Measurements from ENCODE around the gene DRGX. TPM values are rescaled to one million over a fixed set of nuclear protein-coding genes. Genes with fewer than 3 reads are reported as not detected.

The DRGX gene
- total RNA-seq, 1 donor from 2014 or later: 0.19 TPM

DNA sequence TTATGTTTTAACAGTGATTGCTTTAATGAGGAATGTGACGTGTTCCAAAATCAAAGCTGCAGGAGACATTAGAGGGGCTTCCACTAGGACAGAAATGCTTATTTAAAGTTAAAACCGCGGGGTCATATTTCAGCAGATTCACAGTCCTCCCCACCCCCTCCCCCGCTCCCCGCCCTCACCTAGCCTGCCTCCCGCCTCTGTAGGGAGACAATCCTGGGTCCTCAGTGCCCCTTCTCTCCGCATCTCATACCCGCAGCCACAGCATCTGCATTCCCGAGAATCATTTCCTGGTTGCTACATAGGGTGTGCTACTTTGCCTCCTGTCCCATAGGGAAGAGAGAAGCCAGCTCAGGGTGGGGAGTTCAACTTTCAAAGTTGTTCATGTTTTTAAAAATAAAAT is 3.1 kb upstream of the DRGX start:
- DNase-seq (ENCODE audit: low read depth, low spot score): no peak
- Mint-ChIP-seq H3K36me3 (ENCODE audit: low read depth) (no peaks in the 10 kb centered on the region), H3K9me3 (no peaks in the 10 kb centered on the region), H3K4me3 (peak overlapping the region; percentile 14), H3K27me3 (ENCODE audit: low read depth) (peaks cover 97% of the 10 kb centered on the region), H3K27ac (ENCODE audit: unreplicated experiment) (no peak overlapping the region), H3K4me1 (peaks cover 17% of the 10 kb centered on the region)
- TF ChIP-seq, protein P1, sequence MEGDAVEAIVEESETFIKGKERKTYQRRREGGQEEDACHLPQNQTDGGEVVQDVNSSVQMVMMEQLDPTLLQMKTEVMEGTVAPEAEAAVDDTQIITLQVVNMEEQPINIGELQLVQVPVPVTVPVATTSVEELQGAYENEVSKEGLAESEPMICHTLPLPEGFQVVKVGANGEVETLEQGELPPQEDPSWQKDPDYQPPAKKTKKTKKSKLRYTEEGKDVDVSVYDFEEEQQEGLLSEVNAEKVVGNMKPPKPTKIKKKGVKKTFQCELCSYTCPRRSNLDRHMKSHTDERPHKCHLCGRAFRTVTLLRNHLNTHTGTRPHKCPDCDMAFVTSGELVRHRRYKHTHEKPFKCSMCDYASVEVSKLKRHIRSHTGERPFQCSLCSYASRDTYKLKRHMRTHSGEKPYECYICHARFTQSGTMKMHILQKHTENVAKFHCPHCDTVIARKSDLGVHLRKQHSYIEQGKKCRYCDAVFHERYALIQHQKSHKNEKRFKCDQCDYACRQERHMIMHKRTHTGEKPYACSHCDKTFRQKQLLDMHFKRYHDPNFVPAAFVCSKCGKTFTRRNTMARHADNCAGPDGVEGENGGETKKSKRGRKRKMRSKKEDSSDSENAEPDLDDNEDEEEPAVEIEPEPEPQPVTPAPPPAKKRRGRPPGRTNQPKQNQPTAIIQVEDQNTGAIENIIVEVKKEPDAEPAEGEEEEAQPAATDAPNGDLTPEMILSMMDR (conservative IDR thresholded peaks at IDR 0.05): no peak

DNA sequence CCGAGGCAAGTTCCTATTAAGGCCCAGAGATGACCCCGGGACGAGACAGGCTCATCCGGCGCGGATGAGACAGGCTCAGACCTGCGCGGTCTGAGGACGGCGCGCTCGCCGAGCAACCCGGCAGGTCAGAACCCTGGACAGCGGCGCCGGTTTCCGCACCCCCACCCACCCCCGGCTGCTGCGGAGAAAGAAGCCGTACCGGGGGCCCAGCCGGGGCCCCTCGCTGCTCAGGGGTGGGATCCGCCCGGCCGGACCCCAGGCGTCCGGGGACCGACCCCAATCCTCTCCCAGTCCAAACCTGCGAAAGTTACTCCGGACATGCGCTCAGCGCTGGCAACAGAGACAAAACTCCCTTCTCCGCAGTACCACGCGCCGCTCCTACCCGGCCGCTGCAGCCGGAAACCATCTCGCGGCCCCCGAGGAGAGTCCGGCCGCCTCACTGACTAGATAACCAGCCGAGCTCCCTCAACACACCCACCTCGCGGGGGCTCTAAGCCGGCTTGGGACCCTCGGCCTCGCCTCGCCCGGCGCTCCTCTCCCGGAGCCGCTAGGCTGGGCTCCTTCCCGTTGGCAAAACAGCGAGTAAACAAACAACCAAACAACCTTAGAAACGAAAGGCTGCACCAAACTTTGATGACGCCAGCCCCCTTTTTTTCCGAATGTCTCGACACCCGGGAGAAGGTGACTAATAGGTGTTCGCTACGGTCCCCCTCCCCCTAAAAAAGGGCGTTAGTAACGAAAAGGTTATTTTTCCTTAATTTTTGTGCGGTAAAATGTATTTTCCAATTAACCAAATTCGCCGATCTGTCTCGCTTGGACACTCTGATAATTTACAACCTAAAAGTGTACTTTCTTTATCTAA is 2.3 kb upstream of the DRGX start:
- Mint-ChIP-seq H3K9me3 (no peaks in the 10 kb centered on the region), H3K27ac (ENCODE audit: unreplicated experiment) (peak overlapping the region; percentile 50), H3K4me3 (peak overlapping the region; percentile 67), H3K4me1 (peaks cover 17% of the 10 kb centered on the region), H3K36me3 (ENCODE audit: low read depth) (no peaks in the 10 kb centered on the region), H3K27me3 (ENCODE audit: low read depth) (peaks cover 97% of the 10 kb centered on the region)
- TF ChIP-seq, protein P1 (conservative IDR thresholded peaks at IDR 0.05): no peak
- peak; percentile 61 for DNase-seq (ENCODE audit: low read depth, low spot score)

DNA sequence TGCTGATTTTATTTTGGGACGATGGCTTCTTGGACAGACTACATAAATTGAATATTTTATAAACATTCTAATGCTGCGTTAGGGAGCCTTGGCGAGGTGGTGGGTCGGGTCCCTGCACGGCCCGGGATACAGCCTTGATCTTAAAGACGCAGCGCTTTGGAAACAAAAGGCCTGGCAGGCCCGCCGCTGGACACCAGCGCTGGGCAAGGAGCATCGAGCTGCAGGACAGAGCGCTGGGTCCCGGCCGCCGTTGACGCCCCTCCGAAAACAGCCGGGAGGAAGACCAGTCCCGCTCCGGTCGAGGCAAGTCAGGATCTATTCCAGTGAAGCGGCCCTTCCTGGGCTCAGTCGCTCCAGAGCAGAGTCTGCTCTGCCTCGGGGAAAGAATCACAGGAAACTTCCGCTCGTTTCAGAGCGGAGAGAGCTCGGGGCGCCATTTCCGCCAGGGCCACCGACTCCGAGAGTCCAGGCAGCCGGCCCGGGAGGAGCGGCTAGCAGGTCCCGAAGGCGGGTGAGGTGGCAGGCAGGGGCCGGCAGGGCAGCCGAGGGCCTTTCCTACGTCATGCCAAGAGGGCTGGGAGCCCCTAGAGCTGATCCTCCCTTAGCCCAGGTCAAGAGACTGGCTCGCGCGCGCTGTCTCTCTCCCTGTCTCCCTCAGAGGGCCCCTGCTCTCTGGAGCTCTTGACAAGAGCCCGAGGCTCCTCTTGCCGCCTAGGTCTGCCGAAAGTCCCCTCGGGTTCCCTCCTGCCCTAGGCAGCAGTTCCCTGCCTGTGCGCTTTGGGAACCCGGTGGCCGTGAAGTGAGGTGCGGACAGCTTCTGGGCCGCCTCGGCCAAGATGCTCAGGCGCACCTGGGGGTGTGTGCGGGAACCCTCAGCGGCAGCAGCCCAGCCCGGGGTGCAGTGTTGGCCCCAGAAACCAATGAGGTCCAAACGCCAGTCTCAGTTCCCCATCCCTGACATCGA is 1.4 kb upstream of the DRGX start:
- H3K4me3 Mint-ChIP-seq: peak overlapping the region; percentile 78
- peak; percentile 19 for DNase-seq (ENCODE audit: low read depth, low spot score)
- TF ChIP-seq, protein P1 (conservative IDR thresholded peaks at IDR 0.05): no peak

DNA sequence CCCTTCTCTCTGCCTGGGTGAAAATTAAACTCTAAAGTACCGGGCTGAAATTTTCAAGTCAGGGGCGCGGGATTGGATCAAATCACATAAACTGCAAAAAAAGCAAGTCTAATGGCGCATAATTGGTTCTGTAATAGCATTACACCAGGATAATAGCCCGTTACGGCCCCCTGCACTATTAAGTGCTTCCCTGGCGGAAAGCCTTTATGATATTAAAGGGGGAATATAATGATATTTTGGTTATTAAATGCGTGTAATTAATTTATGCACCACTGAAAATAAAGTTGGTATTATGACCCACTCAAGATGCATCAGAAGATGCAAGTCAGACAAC is 744 bp upstream of the DRGX start:
- peaks cover 97% of the 10 kb centered on the region for H3K27me3 Mint-ChIP-seq (ENCODE audit: low read depth)
- H3K4me3 Mint-ChIP-seq: peak overlapping the region; percentile 78
- H3K4me1 Mint-ChIP-seq: peaks cover 17% of the 10 kb centered on the region

More for the DNA sequence above, 1.4 kb upstream of the DRGX start:
- peaks cover 17% of the 10 kb centered on the region for H3K4me1 Mint-ChIP-seq
- peaks cover 97% of the 10 kb centered on the region for H3K27me3 Mint-ChIP-seq (ENCODE audit: low read depth)
- H3K36me3 Mint-ChIP-seq (ENCODE audit: low read depth): no peaks in the 10 kb centered on the region
- no peaks in the 10 kb centered on the region for H3K9me3 Mint-ChIP-seq
- H3K27ac Mint-ChIP-seq (ENCODE audit: unreplicated experiment): no peak overlapping the region

More for the DNA sequence above, 744 bp upstream of the DRGX start:
- Mint-ChIP-seq H3K36me3 (ENCODE audit: low read depth) (no peaks in the 10 kb centered on the region), H3K27ac (ENCODE audit: unreplicated experiment) (no peak overlapping the region), H3K9me3 (no peaks in the 10 kb centered on the region)
- DNase-seq (ENCODE audit: low read depth, low spot score): no peak
- TF ChIP-seq, protein P1 (conservative IDR thresholded peaks at IDR 0.05): no peak

Measured in neural crest cell (in vitro differentiated cells).